AML-193 (cell line): ENCODE data around the gene ARF1.

Experiments
- DNase-seq, 2 experiments: peaks; one replicate each; lab custom pipeline; 2025; lab: John Stamatoyannopoulos, UW

The ARF1 gene

GRCh38 chr1:228050571-228051231 is 31.8 kb upstream of the ARF1 start:
- no peak for DNase-seq

- DNase-seq, result no peak
Measured at GRCh38 chr1:228058172-228058948, 24.1 kb upstream of the ARF1 start.

DNA sequence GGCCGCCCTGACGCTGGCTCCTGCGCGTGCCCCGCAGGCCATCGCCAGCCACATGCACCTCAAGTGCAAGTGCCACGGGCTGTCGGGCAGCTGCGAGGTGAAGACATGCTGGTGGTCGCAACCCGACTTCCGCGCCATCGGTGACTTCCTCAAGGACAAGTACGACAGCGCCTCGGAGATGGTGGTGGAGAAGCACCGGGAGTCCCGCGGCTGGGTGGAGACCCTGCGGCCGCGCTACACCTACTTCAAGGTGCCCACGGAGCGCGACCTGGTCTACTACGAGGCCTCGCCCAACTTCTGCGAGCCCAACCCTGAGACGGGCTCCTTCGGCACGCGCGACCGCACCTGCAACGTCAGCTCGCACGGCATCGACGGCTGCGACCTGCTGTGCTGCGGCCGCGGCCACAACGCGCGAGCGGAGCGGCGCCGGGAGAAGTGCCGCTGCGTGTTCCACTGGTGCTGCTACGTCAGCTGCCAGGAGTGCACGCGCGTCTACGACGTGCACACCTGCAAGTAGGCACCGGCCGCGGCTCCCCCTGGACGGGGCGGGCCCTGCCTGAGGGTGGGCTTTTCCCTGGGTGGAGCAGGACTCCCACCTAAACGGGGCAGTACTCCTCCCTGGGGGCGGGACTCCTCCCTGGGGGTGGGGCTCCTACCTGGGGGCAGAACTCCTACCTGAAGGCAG is 23.4 kb upstream of the ARF1 start:
- no peak for DNase-seq

DNA sequence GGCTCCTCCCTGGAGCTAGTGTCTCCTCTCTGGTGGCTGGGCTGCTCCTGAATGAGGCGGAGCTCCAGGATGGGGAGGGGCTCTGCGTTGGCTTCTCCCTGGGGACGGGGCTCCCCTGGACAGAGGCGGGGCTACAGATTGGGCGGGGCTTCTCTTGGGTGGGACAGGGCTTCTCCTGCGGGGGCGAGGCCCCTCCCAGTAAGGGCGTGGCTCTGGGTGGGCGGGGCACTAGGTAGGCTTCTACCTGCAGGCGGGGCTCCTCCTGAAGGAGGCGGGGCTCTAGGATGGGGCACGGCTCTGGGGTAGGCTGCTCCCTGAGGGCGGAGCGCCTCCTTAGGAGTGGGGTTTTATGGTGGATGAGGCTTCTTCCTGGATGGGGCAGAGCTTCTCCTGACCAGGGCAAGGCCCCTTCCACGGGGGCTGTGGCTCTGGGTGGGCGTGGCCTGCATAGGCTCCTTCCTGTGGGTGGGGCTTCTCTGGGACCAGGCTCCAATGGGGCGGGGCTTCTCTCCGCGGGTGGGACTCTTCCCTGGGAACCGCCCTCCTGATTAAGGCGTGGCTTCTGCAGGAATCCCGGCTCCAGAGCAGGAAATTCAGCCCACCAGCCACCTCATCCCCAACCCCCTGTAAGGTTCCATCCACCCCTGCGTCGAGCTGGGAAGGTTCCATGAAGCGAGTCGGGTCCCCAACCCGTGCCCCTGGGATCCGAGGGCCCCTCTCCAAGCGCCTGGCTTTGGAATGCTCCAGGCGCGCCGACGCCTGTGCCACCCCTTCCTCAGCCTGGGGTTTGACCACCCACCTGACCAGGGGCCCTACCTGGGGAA is 22.7 kb upstream of the ARF1 start:
- DNase-seq, result no peak

- DNase-seq, result no peak
Measured at GRCh38 chr1:228060458-228061190, 21.9 kb upstream of the ARF1 start.

DNA sequence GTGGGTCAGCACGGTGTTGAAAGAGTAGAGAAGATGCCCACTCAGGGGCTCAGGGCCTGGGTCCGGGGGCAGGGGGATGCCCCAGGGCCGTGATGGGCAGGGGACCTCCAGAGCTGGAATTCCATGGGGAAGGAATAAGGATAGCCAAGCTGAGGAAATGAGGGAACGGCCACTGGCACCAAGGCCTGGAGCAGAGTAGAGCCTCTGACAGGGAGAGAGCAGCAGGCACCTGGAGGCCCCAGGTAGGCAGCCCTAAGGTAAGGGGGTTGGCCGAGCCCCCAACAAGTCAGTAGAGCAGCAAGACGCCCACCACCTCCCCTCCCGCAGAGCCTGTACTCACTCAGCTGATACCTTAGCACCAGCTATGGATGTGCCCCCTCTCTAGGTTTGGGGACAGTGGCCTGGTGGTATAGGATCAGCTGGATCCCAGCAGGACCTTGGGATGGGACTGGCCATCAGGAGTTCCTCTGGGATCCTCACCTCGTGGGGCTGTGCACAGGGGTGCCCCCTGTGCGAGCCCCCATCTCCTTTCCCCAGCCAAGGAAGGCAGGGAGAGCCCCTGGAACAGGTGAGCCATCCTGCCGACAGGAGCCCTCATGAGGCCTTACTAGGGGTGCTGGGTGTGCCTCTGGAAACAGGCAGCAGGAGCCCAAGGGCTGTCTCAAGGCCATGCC is 21.0 kb upstream of the ARF1 start:
- no peak for DNase-seq

DNA sequence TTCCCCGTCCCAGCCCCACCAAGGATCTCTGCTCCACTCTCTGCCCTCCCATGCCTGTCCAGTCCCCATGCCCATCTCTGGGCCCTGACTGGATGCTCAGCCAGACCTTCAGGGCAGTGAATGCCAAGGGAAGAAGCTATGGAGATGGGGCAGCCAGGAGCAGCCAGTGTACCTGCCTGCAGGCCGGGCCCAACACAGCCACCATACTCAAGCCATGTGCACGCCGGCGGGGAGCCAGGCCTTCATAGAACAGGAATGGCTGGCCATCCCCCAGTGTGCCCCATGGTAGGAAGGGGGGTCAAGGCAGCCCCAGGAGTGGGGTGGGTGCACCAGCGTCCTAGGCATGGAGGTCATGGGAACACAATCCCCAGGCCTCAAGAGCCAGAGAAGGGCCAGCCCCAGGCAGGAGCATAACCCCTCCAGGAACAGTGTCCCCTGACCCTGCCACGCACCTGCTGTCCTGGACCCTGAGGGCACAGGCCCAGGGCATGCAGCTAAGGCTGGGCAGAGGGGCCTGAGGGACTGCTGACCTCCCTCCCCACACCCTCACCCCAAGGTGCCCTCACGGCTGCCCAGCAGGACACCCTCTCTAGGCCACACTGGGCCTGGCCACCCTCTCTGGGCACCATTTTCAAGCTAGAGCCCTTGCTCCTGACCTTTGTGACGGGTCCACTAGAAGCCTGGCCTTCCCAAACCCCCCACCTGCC is 20.3 kb upstream of the ARF1 start:
- DNase-seq, result no peak

- DNase-seq, result no peak
Measured at GRCh38 chr1:228062812-228063211, 19.7 kb upstream of the ARF1 start.

- DNase-seq, result no peak
Measured at GRCh38 chr1:228063251-228064191, 19.0 kb upstream of the ARF1 start.

GRCh38 chr1:228064296-228064695 is 18.2 kb upstream of the ARF1 start:
- no peak for DNase-seq

DNA sequence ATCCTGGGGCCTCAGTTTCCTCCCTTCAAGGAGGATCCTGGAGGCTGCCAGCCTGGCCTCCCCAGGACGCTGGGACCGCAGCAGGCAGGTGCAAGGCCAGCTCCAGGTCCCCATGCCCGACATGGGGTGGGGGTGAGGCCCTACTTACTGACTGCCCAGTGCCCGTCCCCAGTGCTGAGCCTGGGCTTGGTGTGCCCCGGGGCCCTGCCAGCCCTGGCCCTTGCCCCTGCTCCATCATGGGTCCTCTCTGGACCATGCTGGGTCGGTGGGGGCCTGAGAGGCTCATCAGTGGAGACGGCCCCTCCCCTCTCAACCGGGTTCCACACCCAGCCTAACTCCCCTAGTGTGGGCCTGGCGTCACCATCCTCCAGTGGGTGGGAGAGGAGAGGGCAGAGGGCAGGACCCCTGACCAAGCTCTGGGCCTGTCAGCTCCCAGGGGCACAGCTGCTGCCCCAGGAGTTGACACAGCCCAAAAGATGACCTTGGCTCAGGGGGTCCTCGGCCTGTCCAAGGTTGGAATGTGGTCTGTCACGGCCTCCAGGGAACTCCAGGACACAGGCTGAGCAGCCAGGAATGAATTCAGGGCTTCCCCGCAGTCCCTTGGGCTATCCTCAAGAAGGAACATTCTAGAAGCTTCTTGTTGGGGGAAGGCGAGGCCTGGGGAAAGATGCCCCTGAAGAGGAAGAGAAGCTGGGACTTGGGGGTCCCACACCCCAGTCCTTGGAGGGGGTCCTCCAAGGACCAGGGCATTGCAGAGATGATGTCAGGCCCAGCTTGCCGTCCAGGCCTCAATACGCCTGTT is 17.6 kb upstream of the ARF1 start:
- no peak for DNase-seq

GRCh38 chr1:228065543-228066347 is 16.8 kb upstream of the ARF1 start:
- DNase-seq, result no peak

- DNase-seq, result no peak
Measured at GRCh38 chr1:228066416-228066815, 16.1 kb upstream of the ARF1 start.

DNA sequence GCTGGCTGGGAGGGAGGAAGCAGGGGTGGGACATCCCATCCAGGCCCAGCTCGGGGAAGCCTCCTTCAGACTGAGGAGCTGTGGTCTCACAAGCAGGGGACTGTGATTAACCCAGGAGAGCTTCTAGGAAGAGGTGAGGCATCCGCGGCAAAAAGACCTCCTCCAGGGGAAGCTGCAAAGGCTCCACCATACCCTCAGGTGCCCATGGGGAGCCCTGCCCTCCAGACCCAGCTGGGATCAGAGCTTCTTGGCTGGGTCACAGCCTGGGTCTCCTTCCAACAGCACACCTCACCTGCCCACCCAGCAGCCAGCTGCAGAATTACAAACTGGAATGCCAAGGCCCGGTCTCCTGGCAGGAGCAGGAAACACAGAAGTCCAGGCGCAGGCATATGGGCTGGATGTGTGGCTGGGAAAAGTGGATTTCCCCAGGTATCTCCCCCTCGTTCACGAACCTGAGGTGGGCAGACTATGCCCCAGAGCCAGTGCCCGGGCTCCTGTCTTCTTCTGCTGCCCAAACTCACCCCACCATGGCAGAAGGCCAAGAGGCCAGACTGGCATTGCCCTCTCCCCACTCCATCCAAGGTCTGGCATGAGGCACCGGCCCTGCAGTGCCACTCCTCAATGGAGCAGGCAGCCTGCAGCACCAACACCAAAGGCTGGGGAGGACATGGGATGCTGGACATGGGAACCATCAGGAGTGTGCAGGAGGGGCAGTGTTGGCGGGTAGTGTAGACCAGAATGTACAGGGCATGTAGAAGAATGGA is 15.4 kb upstream of the ARF1 start:
- DNase-seq, result no peak

DNA sequence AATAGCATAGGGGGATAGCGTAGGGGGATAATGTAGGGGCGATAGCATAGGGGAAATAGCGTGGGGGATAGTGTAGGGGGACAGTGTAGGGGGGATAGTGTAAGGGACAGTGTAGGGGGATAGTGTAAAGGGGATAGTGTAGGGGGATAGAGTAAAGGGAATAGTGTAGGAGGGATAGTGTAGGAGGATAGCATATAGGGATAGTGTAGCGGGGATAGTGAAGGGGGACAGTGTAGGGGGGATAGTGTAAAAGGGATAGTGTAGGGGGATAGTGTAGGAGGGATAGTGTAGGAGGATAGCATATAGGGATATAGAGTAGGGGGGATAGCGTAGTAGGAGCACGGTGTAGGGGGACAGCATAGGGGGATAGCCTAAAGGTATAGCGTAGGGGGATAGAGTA is 14.1 kb upstream of the ARF1 start:
- no peak for DNase-seq

- no peak for DNase-seq
Measured at GRCh38 chr1:228070173-228070572, 12.3 kb upstream of the ARF1 start.

- DNase-seq, result no peak
Measured at GRCh38 chr1:228070851-228071250, 11.7 kb upstream of the ARF1 start.
